GOT3 (cell line): ENCODE results near the gene KANK4.

ENCODE experiments used
- DNase-seq: peaks from one replicate; lab custom pipeline; 2025; ENCODE audit warnings: mixed read lengths; lab: John Stamatoyannopoulos, UW

KANK4 gene

DNA sequence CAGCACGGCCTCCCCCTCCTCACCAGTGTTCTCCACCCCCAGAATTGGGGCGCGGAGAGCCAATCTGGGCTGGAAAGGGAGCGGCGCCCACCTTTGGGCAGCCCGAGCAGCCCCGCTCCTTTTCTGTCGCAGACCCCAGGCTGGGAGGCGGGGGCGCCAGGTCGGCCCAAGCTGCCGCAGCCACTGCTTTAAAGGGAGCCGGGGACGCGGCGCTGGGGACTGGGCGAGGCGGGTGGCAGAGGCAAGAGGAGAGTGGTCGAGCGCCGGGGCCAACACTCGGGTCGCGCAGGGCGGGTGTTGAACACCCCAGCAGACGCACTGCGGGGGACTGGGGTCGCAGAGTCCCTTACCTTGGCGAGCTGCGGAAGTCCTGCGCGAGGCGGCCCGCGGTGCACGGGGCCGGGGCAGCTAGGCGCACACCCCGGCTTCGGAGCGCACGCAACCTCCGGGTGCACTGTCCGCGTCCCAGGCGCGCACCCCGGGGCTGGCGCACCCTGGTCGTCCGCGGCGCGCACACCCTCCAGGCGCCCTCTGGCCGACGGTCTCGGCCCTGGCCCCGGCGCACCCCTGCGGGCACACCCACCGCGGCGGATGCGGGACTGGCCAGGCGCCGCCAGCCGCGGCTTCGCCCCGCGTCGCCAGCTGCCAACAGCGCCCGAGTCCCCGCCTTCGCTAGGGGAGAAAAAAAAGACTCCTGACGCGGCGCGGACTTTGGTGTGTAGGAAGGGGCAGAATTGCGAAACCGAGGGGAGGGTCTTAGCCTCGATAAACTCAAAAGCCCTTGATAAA is at the start of gene KANK4:
Gene KANK4 (minus strand): TSS at position 679 of the 789 bp plus-strand sequence. CDS start 37,870 bp downstream, outside the sequence.
- no peak for DNase-seq

DNA sequence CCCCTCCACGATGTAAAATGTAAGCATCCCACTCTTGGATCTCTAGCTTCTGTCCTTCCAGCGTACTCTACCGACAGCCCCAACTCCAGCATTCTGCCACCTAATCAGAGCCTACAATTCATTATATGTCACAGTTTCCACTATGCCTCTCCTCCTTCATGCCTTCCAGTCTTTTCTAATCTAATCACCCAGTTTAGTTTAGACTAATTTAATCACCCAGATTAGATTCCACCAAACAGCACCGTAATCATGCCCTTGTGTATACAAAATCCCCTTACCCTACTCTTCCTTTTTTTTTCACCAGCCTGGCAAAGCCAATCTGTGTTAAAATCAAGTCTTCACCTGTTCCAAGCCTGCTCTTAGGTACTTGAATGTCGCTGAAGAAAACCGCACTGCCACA is 49.8 kb upstream of the KANK4 start:
- no peak for DNase-seq

DNA sequence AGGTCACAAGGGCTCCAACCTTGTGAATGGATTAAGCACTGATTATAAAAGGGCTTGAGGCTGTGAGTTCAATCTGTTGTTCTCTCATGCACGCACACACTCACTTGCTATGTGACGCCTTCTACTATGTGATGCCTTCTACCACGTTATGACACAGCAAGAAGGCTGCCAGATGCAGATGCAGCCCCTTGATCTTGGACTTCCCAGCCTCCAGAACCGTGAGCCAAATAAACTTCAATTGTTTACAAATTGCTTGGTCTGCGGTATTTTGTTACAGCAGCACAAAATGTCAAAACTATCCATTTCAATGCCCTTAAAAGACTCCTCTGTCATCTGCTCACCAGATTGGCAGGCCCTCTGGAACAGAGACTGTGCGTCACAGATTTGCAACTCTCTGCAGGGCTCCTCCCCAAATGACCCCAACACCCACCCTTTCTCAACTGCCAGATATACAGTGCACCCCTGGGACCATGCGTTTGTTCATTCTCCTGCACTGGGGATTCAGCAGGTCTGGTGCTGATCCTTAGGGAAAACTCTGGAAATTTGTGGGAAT is 47.8 kb upstream of the KANK4 start:
- DNase-seq: no peak

DNA sequence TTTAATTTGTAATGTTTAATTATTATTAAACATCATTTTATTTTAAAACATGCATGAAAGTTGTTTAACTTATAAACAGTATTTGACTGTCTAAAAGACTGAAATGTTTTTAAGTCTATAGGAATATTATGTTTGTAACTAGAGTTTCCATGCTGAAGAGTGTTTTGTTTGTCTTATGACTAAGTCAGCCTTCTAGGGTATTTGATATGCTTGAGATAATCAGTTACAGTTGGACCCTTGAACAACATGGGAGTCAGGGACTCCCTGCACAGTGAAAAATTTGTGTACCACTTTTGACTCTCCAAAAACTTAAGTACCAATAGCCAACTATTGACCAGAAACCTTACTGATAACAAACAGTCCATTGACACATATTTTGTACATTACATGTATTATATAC is 45.5 kb upstream of the KANK4 start:
- DNase-seq: no peak

DNA sequence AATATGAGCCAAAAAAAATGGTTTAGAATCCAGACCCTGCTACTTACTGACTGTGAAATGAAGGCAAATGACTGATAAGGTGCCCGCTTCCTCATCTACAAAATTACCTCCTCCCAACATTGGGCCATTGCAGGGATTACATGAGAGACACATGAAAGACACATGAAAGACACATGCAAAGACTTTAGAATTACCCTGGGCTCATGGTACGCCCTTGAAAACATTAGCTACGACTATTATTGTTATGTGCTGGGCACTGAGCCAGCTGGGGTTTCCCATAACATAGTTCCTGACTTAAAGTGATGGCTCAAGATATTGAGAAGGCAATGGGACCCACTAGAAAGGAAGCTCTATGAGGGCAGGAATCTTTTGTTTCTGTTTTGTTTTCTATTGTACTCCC is 43.7 kb upstream of the KANK4 start:
- DNase-seq: no peak

DNA sequence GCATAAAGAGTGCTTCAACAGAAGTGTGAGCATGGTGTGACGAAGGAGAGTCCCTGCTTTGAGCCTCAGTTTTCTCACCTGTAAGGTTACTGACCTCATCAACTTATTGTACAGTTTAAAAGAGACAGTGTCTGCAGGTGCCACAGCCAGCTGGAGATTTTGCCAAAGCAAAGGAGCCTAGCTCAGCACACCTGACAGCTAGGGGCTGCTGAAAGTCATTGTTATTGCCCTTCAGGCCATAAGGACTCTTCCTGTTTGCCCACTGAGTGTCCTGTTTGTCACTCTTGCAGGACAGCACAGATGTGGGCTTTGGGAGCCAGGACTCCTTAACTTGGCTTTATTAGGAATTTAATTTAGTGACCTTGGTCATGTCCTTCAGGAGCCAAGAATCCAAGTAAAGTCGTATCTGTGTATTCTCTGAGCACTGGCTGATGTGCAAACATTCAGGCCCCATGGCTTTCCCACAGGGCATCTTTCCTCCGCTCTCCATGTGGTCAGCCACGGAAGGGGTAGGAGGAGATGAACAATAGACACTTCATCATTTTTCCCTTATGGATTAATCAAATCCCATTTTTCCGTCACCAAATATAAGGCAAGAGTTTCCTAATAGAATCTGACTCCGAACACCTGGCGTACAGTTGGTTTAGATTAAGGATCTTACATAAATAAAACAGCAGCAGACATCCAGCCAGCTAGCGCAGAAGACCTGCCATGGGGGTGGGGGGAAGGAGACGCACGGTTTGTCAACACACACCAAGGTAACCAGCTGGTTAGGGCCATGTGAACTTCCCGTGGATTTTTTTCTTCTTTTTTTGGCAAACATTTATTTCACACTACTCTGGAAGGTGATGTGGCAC is 43.1 kb upstream of the KANK4 start:
- no peak for DNase-seq

DNA sequence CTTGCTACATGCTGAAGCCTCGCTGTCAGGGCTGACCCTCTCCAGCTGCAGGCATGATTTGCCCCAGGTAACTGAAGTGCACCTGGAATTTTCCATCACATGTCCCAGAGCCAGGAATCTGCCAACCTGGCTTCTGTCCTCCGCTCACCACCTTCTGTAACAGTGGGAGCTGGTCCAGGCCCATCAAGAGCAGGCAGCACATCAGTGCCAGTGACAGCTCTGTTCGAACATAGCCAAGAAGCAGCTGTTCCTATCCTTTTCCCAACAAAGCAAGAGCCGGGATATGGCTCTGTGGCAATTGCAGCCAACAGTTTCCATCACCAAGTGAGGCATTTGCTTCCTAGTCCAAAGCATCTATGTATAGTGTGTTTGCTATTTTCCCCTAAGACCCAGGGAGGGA is 42.2 kb upstream of the KANK4 start:
- DNase-seq: no peak

DNA sequence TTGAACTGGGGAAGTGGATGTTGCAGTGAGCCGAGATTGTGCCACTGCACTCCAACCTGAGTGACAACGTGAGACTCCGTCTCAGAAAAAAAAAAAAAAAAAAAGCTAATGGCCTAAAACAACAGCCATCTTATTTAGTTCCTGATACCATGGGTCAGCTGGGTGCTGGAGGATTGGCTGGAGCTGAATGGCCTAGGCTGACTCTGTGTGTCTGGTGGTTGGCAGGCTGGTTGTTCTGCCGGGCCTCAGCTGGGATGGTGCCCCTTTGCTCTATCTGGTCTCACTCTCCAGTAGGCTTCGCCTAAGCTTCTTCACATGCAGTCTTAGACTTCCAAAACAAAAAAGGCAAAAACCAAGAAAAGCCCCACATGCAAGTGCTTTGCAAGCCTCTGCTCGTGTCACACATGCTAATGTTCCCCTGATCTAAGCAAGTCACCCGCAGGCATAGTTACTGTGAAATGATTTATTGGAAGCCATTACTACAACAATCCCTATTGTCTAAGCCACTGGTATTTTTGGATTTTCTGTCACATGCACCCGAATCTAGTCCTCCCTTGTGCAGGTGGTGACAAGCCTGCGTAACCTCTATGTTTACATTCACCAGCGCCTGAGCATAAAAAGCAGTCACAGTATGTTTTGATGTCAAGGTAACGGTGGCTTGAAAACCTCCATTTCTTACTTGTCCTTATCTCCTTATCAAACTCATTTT is 39.6 kb upstream of the KANK4 start:
- no peak for DNase-seq

DNA sequence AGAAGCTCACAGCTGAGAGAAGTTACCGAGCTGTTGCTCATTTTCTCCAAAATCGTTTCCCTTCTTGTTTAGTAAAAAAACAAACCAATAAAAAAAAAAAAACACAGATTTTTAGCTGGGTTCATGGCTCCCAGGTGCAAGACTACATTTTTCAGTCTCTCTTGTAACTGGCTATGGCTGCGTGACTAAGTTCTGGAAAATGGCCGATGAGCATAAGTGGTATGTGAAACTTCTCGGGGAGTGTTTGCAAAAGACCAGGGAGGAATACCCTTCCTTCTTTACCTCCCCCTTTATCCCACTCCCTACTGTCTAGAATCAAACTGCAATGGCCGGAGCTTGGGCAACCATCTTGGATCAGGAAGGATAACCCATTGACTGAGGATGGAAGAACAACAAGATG is 38.7 kb upstream of the KANK4 start:
- no peak for DNase-seq

DNA sequence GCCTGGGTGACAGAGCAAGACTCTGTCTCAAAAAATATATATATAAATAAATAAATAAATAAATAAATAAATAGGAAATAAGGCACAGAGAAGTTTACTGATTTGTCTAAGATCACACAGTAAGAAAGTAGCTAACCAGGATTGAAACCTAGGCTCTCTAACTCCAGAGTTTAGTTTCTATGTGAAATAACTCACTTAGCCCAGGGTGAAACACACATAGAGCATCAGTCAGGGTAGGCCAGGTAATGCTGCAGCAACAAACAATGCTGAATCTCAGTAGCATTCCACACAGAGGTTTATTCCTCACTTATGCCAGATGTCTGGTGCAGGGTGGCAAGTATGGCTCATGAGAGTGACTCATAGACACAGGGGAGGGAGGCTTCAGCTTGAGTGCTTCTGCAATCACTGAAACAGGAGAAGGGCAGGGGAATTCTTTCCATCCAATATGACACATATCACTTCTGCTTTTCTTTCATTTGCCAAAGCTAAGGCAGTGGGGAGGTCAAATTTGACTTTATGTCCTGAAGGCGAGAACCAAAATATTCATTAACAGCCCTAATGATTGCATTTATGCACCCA is 37.1 kb upstream of the KANK4 start:
- DNase-seq: no peak

DNA sequence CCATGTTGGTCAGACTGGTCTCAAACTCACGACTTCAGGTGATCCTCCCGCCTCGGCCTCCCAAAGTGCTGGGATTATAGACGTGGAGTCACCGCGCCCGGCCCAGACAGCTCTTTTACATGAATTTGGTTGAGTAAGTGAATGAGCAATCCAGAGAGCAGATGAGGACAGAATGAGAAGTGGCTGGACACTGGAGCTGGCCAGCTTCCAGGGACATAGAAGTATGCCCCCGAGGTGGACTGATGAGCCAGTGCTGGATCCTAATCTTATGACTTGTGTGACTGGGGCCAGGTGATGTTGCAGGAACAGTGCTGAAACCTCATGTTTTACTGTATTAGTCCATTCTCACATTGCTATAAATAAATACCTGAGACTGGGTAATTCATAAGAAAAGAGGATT is 35.9 kb upstream of the KANK4 start:
- no peak for DNase-seq

DNA sequence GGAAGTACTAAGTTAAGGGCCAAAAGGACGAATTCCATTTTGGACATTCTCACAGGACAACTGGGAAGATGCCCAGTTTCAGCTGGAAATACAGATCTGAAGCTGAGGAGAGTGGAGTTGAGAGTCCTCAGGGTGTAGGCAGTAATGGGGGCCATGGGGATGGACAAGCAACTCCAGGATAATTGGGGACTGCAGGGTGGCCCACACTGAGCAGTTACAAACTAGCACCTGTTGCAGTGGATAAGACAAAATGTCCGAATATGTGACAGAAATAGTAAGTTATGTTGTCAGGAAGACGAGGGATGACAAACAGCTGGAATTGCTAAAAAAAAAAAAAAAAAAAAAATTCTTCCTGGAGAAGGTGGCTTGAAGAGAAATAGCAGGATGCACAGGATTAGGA is 34.6 kb upstream of the KANK4 start:
- DNase-seq: no peak

DNA sequence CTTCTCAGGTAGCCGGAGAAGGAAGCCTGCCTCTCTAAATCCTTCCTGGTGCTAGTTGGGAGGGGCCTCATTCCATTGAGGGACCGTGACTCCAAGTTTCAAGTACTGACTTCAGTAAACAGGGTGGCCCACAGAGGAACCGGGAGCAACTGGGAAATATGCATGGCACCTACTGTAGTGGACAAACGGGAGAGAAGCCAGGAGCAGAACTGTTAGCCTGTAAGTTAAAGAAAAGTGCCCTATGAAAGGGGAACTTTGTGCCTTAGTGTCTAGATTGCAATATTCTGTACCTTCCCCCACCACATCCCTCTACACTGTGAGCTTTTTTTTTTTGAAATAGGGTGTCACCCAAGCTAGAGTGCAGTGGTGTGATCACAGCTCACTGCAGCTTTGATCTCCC is 33.2 kb upstream of the KANK4 start:
- DNase-seq: no peak

DNA sequence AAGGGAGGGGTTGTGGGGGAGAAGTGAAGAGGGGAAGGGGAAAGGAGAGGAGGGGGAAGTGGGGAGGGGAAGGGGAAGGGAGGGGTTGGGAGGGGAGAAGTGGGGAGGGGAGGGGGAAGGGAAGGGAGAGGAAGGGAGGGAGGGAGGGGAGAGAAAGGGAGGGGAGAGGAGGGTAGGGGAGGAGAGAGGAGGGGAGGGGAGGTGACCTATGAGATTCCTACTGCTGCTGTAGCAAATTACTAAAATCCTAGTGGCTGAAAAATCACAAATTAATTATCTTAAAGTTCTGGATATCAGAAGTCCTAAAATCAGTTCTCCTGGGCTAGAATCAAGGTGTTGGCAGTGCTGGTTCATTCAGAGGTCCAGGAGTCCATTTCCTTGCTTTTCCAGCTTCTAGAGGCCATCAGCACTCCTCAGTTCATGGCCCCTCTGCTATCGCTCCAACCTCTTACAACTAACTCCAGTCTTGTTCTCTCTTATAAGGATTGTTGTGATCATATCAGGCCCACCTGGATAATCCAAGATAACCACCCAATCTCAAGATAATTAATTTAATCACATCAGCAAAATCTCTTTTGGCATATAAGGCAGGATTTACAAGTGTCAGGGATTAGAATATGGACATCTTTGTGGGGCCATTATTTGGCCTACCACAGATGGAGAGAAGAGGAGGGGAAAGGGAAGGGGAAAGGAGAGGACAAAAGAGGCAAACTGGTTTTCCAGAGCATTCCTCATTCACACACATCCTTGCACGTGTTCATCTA is 30.4 kb upstream of the KANK4 start:
- no peak for DNase-seq

DNA sequence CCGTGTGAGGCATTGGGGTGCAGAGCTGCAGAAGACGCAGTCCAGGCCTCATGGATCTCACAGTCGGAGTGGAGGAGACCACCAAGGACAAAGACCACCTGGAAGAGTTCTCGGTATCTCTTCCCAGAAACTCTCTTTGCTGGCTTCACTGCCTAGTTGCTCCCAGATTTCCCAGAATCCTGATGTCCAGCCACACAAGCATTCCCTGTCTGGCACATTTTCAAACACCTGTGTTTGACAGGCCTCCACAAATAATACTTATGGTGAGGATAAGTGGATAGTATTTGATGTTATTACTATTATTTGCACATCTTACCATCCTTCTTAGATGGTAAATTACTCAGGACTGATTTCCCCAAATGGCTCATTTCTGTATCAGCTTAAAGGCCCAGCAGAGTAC is 27.7 kb upstream of the KANK4 start:
- no peak for DNase-seq

DNA sequence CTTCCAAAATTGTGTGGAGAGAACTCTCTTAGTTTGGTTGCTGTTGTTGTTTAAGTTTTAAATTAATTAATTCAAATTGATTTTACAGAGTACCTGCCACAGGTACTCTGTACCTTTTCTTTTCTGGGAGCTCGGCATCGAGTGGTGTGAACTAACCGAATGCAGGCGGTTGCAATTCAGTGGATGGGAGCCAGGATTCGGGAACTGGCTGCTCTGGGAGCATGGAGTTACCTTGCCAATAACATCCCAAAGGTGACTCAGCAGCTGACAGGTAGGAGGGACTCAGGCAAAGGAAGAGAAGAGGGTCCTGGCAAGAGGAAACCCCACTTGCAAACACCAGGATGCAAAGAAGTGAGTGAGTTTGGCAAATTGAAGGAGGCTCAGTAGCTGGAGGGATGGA is 24.7 kb upstream of the KANK4 start:
- no peak for DNase-seq

DNA sequence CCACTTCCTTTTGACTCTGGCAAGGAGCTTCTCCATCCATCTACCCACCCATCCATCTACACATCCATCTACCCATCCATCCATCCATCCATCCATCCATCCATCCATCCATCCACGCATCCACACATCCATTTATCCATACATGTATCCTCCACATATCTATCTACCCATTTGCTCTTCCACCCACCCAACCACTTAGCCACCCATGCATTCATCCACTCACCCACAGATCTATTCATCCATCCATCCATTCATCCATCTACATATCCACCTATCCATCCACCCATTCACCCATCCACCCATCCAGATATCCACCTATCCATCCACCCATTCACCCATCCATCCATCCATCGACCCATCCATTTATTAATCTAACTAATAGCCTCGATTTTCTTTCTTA is 23.0 kb upstream of the KANK4 start:
- DNase-seq: no peak

DNA sequence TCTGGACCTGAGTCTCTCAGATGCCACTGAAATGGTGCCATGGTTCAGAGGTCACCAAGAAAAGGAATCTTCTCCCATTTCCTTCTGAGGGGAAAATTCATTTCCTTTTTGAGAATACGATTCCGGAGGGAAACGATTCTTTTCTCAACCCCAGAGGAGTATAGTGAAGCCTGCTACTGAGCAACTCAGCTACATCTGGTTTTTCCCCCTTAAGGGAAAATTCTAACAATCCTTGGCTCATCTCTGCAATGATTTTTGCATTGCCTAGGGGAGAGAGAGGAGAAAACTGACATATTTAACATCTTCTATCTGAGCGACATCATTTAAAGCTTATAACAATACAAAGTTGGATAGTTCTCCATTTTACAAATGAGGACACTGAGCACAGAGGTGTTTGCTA is 22.4 kb upstream of the KANK4 start:
- no peak for DNase-seq

DNA sequence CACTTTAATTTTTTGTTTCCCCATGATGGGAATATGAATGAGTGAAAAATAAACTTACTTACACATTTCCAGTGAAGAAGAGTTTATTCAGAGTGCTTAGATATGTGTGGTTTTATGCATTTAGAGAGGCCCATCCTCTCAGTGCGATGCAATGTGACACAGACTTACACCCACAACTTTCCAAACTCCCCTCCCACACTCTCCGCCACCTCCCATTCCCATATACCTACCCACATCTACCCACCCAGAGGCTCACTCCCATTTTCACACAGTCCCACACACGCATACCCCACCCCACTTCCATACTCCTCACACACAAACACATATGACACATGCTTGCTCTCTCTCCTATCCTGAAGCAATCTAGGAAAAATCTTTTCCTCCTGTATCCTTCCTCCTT is 21.9 kb upstream of the KANK4 start:
- no peak for DNase-seq

DNA sequence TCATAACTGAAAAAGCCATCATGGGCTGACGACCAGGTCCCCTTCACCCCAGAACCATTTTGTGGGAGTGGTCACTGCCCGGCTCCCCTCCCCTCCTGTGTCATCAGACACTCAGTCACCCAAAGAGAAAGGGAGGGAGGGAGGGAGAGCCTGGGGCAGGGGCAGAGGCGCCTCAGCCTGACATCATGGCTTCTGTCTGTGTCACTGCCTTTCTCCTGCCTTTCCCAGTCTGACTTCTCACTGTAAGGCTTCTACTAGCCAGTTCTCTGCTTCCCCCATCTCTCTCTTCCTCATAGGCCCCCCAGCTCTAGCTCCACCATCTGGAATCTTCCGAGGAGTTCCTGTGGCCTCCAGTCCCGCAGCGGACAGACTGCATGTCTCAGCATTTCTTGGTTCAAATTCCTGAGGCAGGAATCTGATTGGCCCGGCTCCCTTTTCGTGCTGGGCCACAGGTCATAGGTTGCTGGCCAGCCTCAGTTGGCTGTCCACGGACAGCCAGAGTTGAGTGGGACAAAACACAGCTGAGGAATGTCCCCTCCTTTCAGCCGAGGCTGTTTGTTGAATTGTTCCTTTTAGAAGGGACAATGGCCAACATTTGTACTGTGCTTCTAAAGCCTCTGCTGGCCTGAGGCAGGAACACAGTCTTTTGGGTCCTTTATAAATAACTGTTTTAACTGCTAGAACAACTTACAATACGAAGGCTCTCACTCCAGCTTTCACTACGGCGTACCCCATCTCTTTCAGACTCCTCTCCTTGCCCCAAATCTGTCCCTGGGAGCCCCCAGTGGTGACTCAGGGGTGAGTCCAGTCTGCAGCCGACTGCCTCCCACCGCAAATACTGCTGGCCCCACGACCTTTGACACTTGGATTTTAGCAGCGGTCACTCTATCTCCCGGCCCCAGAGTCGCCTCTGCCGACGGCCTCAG is 18.7 kb upstream of the KANK4 start:
- no peak for DNase-seq
